ENCODE measurements around the gene NRROS.
"Not testable (repeated sequence)": the region's sequence is repeated elsewhere in the genome, so short reads cannot be mapped to it uniquely, and the experiment has no call there.

NRROS gene

GRCh38 chr3:196611761-196612483 is 27.6 kb upstream of the NRROS start:
- Mint-ChIP-seq H3K27ac (ENCODE audit: low read depth) (peak overlapping the region; percentile 68), H3K4me3 (peak overlapping the region; percentile 11), H3K4me1 (peaks cover 35% of the 10 kb centered on the region), H3K27me3 (no peaks in the 10 kb centered on the region), H3K36me3 (ENCODE audit: insufficient read depth) (peaks cover 1% of the 10 kb centered on the region), H3K9me3 (no peaks in the 10 kb centered on the region)
- DNase-seq (ENCODE audit: low spot score in 2 of 2) (no peak), ATAC-seq (replicated peaks; ENCODE audit: extremely low read depth, poor library complexity, severe bottlenecking) (no peak)

GRCh38 chr3:196615234-196615633 is 24.3 kb upstream of the NRROS start:
- DNase-seq (ENCODE audit: low spot score in 2 of 2); ATAC-seq (replicated peaks; ENCODE audit: extremely low read depth, poor library complexity, severe bottlenecking); H3K27me3 Mint-ChIP-seq; H3K9me3 Mint-ChIP-seq; H3K36me3 Mint-ChIP-seq (ENCODE audit: insufficient read depth); H3K4me3 Mint-ChIP-seq; H3K27ac Mint-ChIP-seq (ENCODE audit: low read depth): not testable (repeated sequence)
- peaks cover 25% of the 10 kb centered on the region for H3K4me1 Mint-ChIP-seq

GRCh38 chr3:196617256-196617655 is 22.2 kb upstream of the NRROS start:
- Mint-ChIP-seq H3K4me1 (peaks cover 19% of the 10 kb centered on the region), H3K36me3 (ENCODE audit: insufficient read depth) (peaks cover 4% of the 10 kb centered on the region), H3K27ac (ENCODE audit: low read depth) (no peak overlapping the region)

GRCh38 chr3:196619223-196619622 is 20.3 kb upstream of the NRROS start:
- Mint-ChIP-seq H3K4me3 (no peak overlapping the region), H3K27me3 (no peaks in the 10 kb centered on the region), H3K9me3 (no peaks in the 10 kb centered on the region), H3K27ac (ENCODE audit: low read depth) (no peak overlapping the region), H3K4me1 (peaks cover 16% of the 10 kb centered on the region), H3K36me3 (ENCODE audit: insufficient read depth) (peaks cover 4% of the 10 kb centered on the region)
- no peak for DNase-seq (ENCODE audit: low spot score in 2 of 2)
- ATAC-seq (replicated peaks; ENCODE audit: extremely low read depth, poor library complexity, severe bottlenecking): no peak

More at GRCh38 chr3:196617256-196617655, 22.2 kb upstream of the NRROS start:
- Mint-ChIP-seq H3K4me3 (no peak overlapping the region), H3K9me3 (no peaks in the 10 kb centered on the region), H3K27me3 (no peaks in the 10 kb centered on the region)
- ATAC-seq (replicated peaks; ENCODE audit: extremely low read depth, poor library complexity, severe bottlenecking): no peak
- DNase-seq (ENCODE audit: low spot score in 2 of 2): no peak

- H3K27ac Mint-ChIP-seq (ENCODE audit: low read depth); H3K4me3 Mint-ChIP-seq: not testable (repeated sequence)
These were observed 19.9 kb upstream of the NRROS start for GRCh38 chr3:196619627-196620026.

GRCh38 chr3:196620161-196620604 is 19.3 kb upstream of the NRROS start:
- Mint-ChIP-seq H3K4me1 (peaks cover 25% of the 10 kb centered on the region), H3K27ac (ENCODE audit: low read depth) (peak overlapping the region; percentile 64), H3K9me3 (no peaks in the 10 kb centered on the region), H3K4me3 (no peak overlapping the region), H3K36me3 (ENCODE audit: insufficient read depth) (peaks cover 4% of the 10 kb centered on the region), H3K27me3 (no peaks in the 10 kb centered on the region)
- no peak for DNase-seq (ENCODE audit: low spot score in 2 of 2)
- no peak for ATAC-seq (replicated peaks; ENCODE audit: extremely low read depth, poor library complexity, severe bottlenecking)

More at GRCh38 chr3:196619627-196620026, 19.9 kb upstream of the NRROS start:
- H3K36me3 Mint-ChIP-seq (ENCODE audit: insufficient read depth); DNase-seq (ENCODE audit: low spot score in 2 of 2); H3K9me3 Mint-ChIP-seq; H3K27me3 Mint-ChIP-seq; ATAC-seq (replicated peaks; ENCODE audit: extremely low read depth, poor library complexity, severe bottlenecking): not testable (repeated sequence)
- H3K4me1 Mint-ChIP-seq: peaks cover 20% of the 10 kb centered on the region

- peaks cover 4% of the 10 kb centered on the region for H3K36me3 Mint-ChIP-seq (ENCODE audit: insufficient read depth)
These were observed 18.8 kb upstream of the NRROS start for GRCh38 chr3:196620684-196621083.

GRCh38 chr3:196621611-196622010 is 17.9 kb upstream of the NRROS start:
- H3K27me3 Mint-ChIP-seq: no peaks in the 10 kb centered on the region
- H3K36me3 Mint-ChIP-seq (ENCODE audit: insufficient read depth): peaks cover 4% of the 10 kb centered on the region
- H3K9me3 Mint-ChIP-seq: no peaks in the 10 kb centered on the region
- H3K4me1 Mint-ChIP-seq: peaks cover 30% of the 10 kb centered on the region
- ATAC-seq (replicated peaks; ENCODE audit: extremely low read depth, poor library complexity, severe bottlenecking) (no peak), DNase-seq (ENCODE audit: low spot score in 2 of 2) (no peak)
- no peak overlapping the region for H3K27ac Mint-ChIP-seq (ENCODE audit: low read depth)
- H3K4me3 Mint-ChIP-seq: no peak overlapping the region

More at GRCh38 chr3:196620684-196621083, 18.8 kb upstream of the NRROS start:
- peak overlapping the region; percentile 64 for H3K27ac Mint-ChIP-seq (ENCODE audit: low read depth)
- DNase-seq (ENCODE audit: low spot score in 2 of 2): no peak
- H3K4me3 Mint-ChIP-seq: no peak overlapping the region
- no peak for ATAC-seq (replicated peaks; ENCODE audit: extremely low read depth, poor library complexity, severe bottlenecking)
- H3K9me3 Mint-ChIP-seq: no peaks in the 10 kb centered on the region
- no peaks in the 10 kb centered on the region for H3K27me3 Mint-ChIP-seq
- peaks cover 30% of the 10 kb centered on the region for H3K4me1 Mint-ChIP-seq

GRCh38 chr3:196624067-196624790 is 15.3 kb upstream of the NRROS start:
- peak overlapping the region; percentile 70 for H3K4me3 Mint-ChIP-seq
- peak overlapping the region; percentile 50 for H3K27ac Mint-ChIP-seq (ENCODE audit: low read depth)
- peaks cover 25% of the 10 kb centered on the region for H3K4me1 Mint-ChIP-seq
- DNase-seq (ENCODE audit: low spot score in 2 of 2) (no peak), ATAC-seq (replicated peaks; ENCODE audit: extremely low read depth, poor library complexity, severe bottlenecking) (peak; percentile 67)
- peaks cover 4% of the 10 kb centered on the region for H3K36me3 Mint-ChIP-seq (ENCODE audit: insufficient read depth)
- no peaks in the 10 kb centered on the region for H3K9me3 Mint-ChIP-seq
- H3K27me3 Mint-ChIP-seq: no peaks in the 10 kb centered on the region

- H3K27me3 Mint-ChIP-seq: no peaks in the 10 kb centered on the region
- H3K9me3 Mint-ChIP-seq: no peaks in the 10 kb centered on the region
- ATAC-seq (replicated peaks; ENCODE audit: extremely low read depth, poor library complexity, severe bottlenecking) (no peak), DNase-seq (ENCODE audit: low spot score in 2 of 2) (no peak)
- H3K4me1 Mint-ChIP-seq: peaks cover 30% of the 10 kb centered on the region
- peaks cover 4% of the 10 kb centered on the region for H3K36me3 Mint-ChIP-seq (ENCODE audit: insufficient read depth)
- H3K27ac Mint-ChIP-seq (ENCODE audit: low read depth): peak overlapping the region; percentile 50
- H3K4me3 Mint-ChIP-seq: peak overlapping the region; percentile 70
These were observed 14.6 kb upstream of the NRROS start for GRCh38 chr3:196624907-196625306.

- H3K27me3 Mint-ChIP-seq: no peaks in the 10 kb centered on the region
- H3K9me3 Mint-ChIP-seq: no peaks in the 10 kb centered on the region
- ATAC-seq (replicated peaks; ENCODE audit: extremely low read depth, poor library complexity, severe bottlenecking) (no peak), DNase-seq (ENCODE audit: low spot score in 2 of 2) (no peak)
- H3K27ac Mint-ChIP-seq (ENCODE audit: low read depth): no peak overlapping the region
- peaks cover 31% of the 10 kb centered on the region for H3K4me1 Mint-ChIP-seq
- peaks cover 4% of the 10 kb centered on the region for H3K36me3 Mint-ChIP-seq (ENCODE audit: insufficient read depth)
- peak overlapping the region; percentile 70 for H3K4me3 Mint-ChIP-seq
These were observed 14.2 kb upstream of the NRROS start for GRCh38 chr3:196625331-196625730.

GRCh38 chr3:196627918-196628231 is 11.6 kb upstream of the NRROS start:
- Mint-ChIP-seq H3K9me3 (no peaks in the 10 kb centered on the region), H3K36me3 (ENCODE audit: insufficient read depth) (peaks cover 14% of the 10 kb centered on the region), H3K27ac (ENCODE audit: low read depth) (no peak overlapping the region), H3K4me1 (peaks cover 50% of the 10 kb centered on the region), H3K4me3 (no peak overlapping the region), H3K27me3 (no peaks in the 10 kb centered on the region)
- DNase-seq (ENCODE audit: low spot score in 2 of 2) (no peak), ATAC-seq (replicated peaks; ENCODE audit: extremely low read depth, poor library complexity, severe bottlenecking) (no peak)

GRCh38 chr3:196629228-196629627 is 10.3 kb upstream of the NRROS start:
- Mint-ChIP-seq H3K27ac (ENCODE audit: low read depth) (no peak overlapping the region), H3K4me3 (no peak overlapping the region), H3K36me3 (ENCODE audit: insufficient read depth) (peaks cover 14% of the 10 kb centered on the region), H3K4me1 (peaks cover 62% of the 10 kb centered on the region), H3K9me3 (no peaks in the 10 kb centered on the region), H3K27me3 (no peaks in the 10 kb centered on the region)
- no peak for ATAC-seq (replicated peaks; ENCODE audit: extremely low read depth, poor library complexity, severe bottlenecking)
- no peak for DNase-seq (ENCODE audit: low spot score in 2 of 2)
